RCC 7860 (cell line): ENCODE measurements around the gene PIP5K1A.
"Not testable (repeated sequence)": the region's sequence is repeated elsewhere in the genome, so short reads cannot be mapped to it uniquely, and the experiment has no call there.

Experiments used
- DNase-seq: peaks from one replicate; pipeline ENCODE4 v3.0.0-alpha.2; 2015; ENCODE audit warnings: low spot score
- FAIRE-seq: peaks from 2 replicates; lab custom pipeline; 2012; peaks lifted over from hg19 to GRCh38; lab: Jason Lieb, UNC

PIP5K1A gene, protein sequence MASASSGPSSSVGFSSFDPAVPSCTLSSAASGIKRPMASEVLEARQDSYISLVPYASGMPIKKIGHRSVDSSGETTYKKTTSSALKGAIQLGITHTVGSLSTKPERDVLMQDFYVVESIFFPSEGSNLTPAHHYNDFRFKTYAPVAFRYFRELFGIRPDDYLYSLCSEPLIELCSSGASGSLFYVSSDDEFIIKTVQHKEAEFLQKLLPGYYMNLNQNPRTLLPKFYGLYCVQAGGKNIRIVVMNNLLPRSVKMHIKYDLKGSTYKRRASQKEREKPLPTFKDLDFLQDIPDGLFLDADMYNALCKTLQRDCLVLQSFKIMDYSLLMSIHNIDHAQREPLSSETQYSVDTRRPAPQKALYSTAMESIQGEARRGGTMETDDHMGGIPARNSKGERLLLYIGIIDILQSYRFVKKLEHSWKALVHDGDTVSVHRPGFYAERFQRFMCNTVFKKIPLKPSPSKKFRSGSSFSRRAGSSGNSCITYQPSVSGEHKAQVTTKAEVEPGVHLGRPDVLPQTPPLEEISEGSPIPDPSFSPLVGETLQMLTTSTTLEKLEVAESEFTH

DNA sequence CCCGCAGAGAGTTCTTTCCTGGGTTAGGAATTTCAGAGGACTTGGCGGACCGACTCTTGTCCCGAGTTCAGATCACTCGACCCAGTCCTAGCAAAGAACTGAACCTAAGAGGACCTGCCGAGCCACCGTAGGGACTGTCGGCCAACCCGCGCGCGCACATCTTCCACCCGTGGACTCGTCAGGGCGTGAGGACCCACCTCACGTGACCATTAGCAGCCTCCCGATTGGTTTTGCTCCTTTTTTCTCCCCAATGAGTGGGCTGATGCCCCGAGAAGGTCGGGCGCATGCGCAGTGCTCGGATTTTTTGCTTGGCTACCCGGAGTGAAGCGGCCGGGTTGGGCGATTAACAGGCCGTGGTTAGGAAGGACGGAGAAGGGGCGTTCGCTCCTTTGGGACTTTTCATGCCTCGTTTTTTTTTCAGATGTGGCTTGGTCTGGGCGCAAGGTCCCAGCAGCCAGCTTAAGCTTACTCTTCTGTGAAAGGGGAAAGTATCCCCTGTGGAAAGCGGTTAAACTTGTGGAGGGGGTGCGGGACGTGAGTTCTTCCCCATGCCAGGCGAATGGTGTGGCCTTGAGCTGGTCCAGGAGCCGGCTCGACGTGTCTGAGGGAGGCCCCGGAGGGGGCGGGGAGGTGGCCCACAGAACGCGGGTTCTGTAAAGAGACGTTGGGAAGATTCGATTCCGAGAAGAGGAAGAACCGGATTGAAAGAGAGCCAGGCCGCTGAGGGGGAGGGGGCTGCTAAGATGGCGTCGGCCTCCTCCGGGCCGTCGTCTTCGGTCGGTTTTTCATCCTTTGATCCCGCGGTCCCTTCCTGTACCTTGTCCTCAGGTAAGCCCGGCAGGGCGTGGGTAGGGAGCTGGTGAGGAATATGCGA lies at the start of gene PIP5K1A:
PIP5K1A (plus strand) TSS at position 299 of the 874 bp plus-strand sequence; CDS start at position 744, 445 bp downstream.
- peak; percentile 77 for FAIRE-seq
- DNase-seq: peak; percentile 98

DNA sequence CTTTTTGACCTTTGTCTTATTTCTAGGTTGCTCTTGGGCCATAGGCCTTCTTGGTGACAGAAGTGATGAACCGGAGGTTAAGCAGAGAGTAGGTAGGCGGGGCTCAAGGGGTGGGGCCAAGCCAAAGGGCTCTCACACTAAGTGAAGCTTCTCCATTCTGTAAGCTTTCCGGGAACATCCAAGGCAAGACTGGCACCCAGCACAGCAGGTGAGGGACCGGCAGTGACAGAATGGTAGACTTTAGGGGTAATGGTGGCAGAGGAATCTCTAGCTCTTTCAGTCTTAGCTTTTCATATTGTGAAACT lies 41.9 kb upstream of the PIP5K1A start, which contains the start of gene TNFAIP8L2:
TNFAIP8L2 (plus strand) TSS at position 135 of the 305 bp plus-strand sequence. CDS start 2,049 bp downstream, outside the sequence.
- no peak for FAIRE-seq
- no peak for DNase-seq

DNA sequence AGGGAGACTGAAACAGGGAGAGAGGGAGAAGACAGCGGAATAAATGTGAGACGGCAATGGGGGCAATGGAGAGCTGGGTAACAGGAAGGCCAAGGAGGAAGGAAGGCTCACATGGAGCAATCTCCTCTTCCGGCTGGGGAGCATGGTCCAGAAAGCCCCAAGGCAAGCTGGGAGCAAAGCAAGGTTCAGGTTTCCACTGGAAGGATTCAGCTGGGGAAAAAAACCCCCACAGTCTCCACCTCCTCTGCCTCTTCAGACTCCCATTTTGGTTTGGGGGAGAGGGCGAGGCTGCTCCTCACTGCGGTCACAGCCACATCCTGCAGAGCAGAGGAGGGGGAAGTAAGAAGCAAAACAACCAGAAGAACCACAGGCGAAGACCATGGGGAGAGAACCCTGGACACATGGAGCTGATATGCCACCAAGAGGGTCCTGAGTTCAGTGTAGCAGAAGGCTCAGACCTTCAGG lies 41.3 kb upstream of the PIP5K1A start:
- DNase-seq: no peak
- FAIRE-seq: no peak

DNA sequence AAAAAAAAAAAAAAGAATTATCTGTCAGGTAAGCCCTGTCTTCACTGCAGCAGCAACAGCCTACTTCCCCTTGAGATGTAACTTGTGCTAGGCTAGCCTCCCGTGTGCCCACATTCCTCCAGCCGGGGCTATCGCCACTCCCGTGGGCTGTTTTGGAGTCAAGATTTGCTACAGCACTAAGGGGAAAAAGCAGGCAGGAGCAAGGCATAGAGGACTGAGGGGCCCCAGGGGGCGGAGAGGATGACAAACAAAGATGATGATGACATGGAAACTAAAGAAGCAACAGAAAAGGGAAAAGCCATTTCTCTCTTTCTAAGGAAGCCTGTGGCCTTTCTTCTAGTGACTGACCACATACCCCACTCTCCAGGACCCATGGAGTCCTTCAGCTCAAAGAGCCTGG lies 40.0 kb upstream of the PIP5K1A start:
- DNase-seq: no peak
- no peak for FAIRE-seq

DNA sequence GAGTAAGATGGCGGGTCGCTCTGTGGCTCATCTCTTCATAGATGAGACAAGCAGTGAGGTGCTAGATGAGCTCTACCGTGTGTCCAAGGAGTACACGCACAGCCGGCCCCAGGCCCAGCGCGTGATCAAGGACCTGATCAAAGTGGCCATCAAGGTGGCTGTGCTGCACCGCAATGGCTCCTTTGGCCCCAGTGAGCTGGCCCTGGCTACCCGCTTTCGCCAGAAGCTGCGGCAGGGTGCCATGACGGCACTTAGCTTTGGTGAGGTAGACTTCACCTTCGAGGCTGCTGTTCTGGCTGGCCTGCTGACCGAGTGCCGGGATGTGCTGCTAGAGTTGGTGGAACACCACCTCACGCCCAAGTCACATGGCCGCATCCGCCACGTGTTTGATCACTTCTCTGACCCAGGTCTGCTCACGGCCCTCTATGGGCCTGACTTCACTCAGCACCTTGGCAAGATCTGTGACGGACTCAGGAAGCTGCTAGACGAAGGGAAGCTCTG lies 39.6 kb upstream of the PIP5K1A start:
- no peak for DNase-seq
- no peak for FAIRE-seq

DNA sequence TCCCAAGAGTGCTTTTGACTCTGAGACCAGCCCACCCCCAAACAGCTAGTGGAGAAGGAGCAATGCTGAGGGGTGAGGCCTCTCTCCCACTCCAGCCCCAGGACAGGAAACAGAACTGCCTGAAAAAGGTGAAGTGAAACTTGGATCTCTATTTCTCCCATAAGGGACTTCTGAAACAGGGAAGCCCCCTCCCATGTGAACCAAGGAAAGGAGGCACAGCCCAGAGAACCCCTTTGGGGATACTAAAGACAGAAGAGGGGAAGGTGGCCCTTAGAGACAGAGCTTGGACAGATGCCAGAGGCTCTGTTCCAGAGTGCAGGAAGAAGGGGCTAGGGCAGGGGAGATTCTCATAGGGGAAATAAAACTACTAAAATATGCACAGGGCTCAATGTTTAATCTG lies 39.0 kb upstream of the PIP5K1A start:
- FAIRE-seq (no peak), DNase-seq (no peak)

DNA sequence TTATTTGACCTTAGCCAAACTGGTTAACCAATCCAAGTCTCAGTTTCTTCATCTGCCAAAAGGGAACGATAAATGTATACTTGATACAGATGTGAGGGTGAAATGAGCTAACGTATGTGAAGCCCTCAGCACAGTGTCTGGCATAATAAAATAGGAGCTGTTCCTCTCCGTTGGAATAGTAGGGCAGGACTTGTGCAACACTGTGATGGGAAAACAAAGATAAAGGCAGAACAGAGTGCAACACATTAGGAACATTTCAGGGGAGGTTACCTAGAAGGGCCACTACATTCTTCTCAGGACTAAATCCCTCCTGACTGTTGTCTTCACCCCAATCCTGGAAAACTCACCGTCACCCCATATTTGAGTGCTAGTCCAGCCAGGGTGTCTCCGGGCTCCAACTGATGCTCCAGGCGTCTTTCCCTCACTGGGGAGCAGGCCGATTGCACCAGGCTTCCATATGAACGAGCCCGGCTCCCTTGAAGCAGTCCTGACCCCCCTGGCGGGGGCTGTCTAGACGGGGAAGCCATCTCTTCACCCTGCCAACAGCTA lies 33.5 kb upstream of the PIP5K1A start:
- FAIRE-seq: no peak

DNA sequence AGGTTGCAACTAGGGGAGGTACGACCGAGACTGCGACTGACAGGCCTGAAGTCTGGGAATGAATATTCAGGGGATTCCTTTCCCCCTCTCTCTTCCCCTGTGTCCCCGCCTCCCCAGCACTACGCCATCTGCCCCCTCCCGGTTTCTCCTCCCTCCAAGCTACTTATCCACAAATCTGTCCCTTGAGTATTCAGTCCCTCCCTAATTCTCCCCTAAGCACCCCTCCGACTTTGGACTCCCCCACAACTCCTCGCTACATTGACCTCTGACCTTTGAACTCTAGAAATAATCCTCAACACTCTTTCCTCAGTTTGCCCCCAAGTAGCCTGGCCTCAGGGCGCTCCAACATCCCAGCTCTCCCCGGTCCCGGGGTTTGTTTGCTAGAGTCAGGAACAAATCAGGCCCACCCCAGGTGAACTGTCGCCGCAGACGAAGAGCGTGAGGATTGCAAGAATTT lies 33.0 kb upstream of the PIP5K1A start:
- FAIRE-seq (no peak), DNase-seq (no peak)

More for the DNA sequence above, 33.5 kb upstream of the PIP5K1A start:
- DNase-seq: no peak

DNA sequence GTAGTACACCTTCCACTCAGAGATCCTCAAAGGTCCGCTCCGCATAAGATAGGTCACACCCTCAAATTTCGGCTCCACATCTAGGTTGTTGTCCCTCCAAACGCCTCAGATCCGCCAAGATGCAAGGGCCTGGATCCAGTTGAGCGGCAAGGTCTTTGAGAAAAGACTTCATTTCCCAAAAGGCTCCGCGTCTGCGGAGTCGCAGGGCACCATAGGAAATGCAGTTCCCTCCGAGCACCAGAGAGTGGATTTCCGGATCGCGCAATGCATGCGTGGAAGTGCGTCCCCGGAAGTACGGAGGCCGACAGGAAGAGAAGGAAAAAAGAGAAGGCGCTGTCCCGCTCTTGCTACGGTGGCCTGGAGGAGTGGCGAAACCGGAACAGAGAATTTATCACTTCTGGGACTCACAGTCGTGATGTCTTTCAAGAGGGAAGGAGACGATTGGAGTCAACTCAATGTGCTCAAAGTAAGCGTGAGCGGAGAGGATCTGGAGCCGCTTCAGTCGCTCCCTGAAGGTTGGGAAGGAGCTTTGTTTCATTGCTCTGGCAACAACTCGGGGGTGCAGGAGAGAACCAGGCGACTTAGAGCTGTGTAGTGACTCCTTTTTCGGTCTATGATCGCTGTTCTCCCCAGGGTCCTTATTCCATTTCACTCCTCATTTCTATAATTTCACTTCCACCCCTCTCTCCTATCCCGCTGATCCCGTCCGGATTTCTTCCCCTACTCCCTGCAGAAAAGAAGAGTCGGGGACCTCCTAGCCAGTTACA lies 32.4 kb upstream of the PIP5K1A start, which contains the start of the genes LYSMD1 and SCNM1:
LYSMD1 (minus strand) TSS at position 165 of the 767 bp plus-strand sequence. CDS start 644 bp downstream, outside the sequence.
SCNM1 (plus strand) TSS at position 407 of the 767 bp plus-strand sequence; CDS start at position 416, 9 bp downstream.
- FAIRE-seq (peak; percentile 92), DNase-seq (peak; percentile 98)

DNA sequence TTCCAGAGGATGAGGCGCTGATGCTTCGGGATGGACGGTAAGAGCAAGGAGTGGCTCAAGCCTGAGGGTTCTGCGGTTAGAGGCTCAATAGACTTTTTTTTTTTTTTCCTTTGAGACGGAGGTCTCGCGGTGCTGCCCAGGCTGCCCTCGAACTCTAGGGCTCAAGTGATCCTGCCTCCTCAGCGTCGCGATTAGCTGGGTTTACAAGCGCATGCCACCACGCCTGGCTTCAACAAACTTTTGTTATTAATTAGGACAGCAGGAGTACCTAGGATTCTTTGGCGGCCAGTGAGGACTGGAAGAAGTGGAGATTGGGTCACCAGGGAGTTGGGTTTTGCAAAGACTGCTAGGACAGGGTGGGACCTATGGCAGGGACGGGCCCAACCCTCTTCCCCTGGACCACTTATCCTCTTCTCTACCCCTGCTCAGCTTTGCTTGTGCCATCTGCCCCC lies 31.8 kb upstream of the PIP5K1A start:
- no peak for FAIRE-seq
- DNase-seq: peak; percentile 55

DNA sequence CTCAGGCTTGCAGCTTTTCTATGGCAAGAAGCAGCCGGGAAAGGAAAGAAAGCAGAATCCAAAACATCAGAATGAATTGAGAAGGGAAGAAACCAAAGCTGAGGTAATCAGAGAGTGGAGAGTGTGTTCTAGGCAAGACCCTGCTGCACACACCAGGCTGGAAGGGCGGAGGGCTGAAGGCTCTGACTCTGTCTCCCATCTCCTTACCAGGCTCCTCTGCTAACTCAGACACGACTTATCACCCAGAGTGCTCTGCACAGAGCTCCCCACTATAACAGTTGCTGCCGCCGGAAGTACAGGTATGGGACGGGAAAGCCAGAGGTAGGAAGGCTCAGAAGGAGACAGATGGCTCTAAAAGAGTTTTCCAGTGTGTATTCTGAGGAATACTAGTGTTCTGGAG lies 31.2 kb upstream of the PIP5K1A start:
- FAIRE-seq (no peak), DNase-seq (no peak)

DNA sequence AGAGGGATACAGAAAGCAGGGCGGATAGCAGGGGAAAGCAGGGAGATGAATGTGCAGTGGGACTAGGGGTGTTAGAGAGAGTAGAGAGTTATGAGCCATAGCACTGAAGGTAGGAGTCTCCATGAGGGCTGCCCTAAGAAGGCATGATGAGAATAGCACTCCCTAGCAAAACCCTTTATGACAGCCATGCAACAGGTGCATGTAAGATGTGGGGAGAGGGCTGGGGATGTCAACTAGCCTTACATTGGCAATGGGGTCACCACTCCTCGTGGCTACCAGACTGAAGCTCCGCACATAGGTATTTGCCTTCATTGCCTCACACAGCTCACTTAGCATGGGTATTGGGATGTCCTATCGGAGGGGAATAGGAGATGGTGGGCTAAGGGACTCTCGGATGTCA lies 27.2 kb upstream of the PIP5K1A start:
- DNase-seq (no peak), FAIRE-seq (no peak)

DNA sequence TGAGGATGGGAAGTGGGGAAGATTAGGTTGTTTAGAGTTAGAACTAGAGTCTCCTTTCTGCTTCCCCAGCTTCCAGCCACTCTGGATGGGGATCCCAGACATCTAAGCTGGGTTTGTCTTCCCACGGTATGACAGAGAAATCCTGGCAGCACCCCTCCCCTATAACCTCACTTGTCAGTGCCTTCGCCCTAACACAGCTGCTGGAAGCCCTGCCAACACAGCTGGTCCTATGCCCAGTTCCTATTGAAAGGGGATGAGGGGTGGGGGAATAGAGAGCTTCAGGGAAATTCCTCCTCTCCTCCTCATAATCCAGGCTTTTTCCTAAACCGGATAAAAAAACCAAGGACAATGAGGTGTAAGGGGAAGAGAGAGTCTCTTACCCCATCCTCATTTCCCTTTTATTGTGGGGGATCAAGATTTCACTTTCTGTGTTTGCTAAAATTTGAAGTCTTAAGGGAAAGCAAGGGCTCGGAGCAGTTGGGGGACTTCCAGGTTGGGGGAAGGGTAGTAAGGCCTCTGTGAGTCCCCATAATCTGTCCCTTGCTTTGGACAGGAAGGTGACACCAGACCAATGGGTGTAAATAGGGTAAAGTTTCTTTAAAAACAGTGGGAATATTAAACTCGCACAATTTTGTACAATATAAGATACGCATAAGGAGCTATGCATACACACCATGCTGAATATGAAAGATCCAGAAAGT lies 23.2 kb upstream of the PIP5K1A start:
- no peak for FAIRE-seq

DNA sequence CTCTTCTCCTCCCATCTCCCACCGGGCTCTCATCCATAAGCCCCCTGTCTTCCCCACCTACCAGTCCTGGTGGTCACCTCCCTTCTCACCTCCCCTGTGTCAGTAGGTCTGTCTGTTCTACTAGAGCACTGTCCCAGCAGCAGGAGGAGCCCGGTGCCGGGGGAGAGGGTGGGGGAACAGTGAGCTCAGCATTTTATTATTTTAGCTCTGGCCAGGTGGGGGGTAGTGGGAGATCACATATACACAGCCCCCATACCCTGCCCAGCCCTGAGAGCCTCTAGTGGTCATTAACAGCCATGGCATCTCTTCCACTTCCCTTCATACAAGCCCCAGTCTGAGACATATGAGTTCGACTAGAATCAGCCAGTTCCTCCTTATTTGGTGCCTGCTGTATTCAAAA lies 22.5 kb upstream of the PIP5K1A start, which contains the start of gene TMOD4:
TMOD4 (minus strand) TSS at position 119 of the 400 bp plus-strand sequence. CDS start 1,106 bp downstream, outside the sequence.
- FAIRE-seq: no peak

More for the DNA sequence above, 23.2 kb upstream of the PIP5K1A start:
- no peak for DNase-seq

DNA sequence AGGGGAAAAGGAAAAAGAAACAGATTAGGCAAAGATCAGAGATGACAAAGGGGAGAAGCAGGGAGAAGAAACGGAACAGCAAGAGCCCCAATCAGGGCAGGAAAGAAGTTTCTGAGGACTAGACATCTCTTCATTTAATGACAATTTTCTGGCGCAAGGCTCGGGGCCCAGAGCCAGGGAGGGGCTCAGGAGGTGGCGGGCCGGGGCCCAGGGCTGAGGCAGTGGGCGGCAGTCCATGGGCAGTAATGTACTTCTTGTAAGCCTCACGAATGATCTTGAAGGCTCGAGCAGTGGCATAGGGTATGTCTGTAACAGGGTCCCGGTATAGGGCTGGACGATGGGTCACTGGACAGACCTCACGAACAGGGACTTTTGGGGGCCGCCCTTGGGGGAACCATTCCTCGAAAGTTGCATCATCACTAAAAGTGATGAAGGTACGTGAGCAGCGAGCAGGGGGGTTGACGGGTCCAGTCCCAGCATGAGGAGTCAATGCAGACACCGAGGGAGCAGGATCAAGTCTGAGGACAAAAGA lies 21.8 kb upstream of the PIP5K1A start:
- no peak for FAIRE-seq
- DNase-seq: no peak

More for the DNA sequence above, 22.5 kb upstream of the PIP5K1A start, which contains the start of gene TMOD4:
- no peak for DNase-seq

DNA sequence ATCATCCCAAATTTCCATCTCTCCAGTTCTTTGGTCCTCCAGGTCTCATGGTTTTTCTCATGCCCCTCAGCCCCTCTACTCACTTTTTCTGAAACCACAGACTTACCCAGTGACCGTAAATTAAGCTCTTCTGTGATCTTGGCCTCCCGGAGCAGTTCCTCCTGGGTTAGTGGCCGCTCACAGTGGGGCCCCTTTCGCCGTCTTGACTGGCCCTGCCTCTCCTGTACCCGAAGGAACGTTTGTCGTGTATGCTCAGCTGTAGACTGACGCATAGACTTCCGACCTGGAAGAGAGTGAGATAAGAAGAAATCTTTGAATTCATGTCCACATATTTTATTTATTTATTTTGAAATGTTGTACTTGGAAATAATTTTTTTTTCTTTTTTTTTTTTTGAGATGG lies 14.1 kb upstream of the PIP5K1A start:
- DNase-seq (no peak), FAIRE-seq (no peak)

DNA sequence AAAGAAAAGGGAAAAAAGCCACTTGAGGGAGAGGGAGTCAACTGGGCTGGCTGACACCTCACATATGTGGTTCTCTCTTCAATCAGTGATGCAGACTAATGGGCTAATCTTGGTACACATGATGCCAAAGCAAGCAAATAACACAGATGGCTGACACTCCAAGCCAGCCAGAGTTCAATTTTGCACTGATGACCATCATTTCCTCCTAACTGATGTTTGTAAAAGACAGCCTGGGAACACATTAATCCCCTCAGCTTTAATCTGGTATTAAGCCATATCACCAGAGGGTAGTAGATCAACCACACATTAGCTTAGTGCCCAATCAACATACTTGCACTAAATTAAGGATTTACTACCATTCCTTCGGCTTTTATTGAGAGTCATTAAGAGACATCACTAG lies 11.1 kb upstream of the PIP5K1A start:
- DNase-seq (no peak), FAIRE-seq (no peak)

DNA sequence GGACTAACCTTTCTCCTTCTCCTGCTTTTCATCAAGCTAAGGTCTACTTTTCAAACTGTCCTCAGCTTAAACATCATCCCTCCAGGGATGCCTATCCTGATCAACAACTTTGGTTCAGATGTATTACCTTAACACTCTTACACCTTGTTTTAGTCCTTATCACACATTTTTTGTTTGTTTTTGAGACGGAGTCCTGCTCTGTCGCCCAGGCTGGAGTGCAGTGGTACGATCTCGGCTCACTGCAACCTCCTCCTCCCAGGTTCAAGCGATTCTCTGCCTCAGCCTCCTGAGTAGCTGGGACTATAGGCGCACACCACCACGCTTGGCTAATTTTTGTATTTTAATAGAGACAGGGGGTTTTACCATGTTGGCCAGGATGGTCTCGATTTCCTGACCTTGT lies 9.7 kb upstream of the PIP5K1A start:
- not testable (repeated sequence) for DNase-seq, FAIRE-seq
